NAMALWA (cell line): ENCODE data around the gene CNTNAP1.
"Not testable (repeated sequence)": the region's sequence is repeated elsewhere in the genome, so short reads cannot be mapped to it uniquely, and the experiment has no call there.

Experiments
- DNase-seq: peaks from one replicate; pipeline ENCODE4 v3.0.0-alpha.2; 2015; ENCODE audit warnings: low spot score

The CNTNAP1 gene

DNA sequence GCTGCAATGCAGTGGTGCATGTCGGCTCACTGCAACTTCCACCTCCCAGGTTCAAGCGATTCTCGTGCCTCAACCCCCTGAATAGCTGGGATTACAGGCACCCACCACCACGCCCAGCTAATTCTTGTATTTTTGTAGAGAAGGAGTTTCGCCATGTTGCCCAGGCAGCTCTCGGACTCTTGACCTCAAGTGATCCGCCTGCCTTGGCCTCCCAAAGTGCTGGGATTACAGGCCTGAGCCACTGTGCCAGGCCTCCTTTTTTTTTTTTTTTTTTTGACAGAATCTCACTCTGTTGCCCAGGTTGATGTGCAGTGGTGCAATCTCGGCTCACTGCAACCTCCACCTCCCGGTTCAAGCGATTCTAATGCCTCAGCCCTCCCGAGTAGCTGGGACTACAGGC lies 60.6 kb downstream of the CNTNAP1 start:
- DNase-seq = not testable (repeated sequence)

DNA sequence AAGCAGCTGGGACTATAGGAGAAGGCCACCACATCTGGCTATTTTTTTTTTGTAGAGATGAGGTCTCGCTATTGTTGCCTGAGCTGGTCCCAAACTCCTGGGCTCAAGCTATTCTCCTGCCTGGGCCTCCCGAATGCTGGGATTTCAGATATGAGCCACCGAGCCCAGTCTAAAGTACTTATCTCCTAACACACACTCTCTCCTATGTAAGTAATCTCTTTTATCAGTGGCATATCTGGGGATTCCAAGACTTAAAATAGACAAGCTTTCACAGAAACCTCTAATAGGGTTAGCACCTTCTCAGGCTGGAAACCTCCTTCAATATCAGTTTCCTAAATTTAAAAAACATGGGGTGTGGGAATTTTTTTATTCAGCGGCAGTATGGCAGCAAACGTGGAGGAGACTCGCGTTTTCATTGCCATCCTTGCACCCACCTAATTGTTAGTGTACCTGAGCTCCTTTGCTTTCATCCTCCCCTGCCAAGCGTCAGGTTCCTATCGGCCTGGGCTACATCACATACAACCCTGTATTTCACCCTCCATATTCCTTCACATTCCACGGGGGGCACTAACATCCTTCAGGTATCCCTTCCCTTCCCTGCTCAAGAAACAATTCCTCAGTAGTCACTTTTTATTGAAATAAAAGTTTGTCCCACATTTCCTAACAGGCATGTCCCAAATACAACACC lies 61.4 kb downstream of the CNTNAP1 start:
- DNase-seq = no peak

DNA sequence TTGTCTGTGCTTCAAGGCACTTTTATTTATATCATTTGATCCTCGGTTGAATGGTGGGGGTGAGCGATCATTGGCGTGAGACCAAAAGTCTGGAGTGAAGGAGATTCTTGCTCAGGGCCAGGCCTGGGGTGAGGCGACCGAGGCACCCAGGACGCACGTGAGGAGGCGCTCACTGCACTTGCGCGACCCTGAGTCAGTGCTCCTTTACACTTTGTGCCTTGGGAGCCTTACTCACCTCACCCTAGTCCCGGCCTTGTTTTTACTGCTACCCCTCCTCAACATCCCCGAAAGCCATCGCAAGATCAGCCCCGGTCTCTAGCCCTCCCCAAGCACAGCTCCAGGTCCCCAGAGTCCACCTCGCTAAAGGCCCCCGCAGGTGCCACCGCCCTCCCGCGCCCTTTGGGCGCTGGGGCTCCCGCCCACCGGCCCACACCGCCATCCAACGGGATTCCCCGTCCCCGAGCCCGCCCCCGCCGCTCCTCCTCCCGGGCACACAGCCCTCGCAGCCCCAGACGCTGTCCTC lies 62.0 kb downstream of the CNTNAP1 start:
- DNase-seq = peak; percentile 83

DNA sequence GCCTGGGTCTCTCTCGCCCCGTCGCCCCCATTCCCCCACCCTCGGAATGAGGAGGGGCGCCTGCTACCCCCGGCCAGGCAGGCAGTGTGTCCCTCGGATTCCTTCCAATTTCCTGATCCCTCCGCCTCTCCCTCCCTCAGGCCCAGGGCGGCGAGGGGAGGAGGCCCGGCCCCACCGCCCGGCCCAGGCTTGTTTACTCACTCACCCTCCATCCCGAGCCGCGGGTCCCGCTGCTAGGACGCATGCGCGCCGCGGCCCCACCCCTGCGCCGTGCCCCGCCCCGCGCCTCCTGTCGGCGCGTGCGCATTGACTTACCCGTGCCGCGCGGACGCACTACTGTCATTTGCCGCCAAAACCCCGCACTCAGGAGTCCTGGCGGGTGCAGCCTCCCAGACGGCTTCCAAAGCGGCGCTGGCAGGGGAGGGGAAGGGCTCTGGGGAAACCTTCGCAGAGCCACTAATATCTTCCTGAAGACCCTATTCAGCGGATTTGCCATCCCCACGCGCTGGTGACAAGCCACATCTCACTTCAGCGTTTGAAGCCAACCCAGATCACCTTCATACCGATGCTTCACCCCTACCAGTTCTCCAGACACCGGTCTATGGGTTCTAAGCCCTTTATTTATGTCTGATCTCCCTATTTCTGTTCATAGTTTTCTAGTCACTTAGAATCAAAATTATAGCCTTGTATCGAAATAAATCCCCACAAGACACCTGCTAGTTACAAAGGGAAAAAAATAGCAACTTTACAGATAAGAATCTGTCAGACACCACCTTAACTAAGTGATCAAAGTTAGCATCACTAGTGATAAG lies 62.7 kb downstream of the CNTNAP1 start, which contains the start of gene EZH1:
TSS of gene EZH1 (minus strand) at position 235 of the 812 bp plus-strand sequence. CDS start 16,099 bp downstream, outside the sequence.
- DNase-seq = peak; percentile 94

DNA sequence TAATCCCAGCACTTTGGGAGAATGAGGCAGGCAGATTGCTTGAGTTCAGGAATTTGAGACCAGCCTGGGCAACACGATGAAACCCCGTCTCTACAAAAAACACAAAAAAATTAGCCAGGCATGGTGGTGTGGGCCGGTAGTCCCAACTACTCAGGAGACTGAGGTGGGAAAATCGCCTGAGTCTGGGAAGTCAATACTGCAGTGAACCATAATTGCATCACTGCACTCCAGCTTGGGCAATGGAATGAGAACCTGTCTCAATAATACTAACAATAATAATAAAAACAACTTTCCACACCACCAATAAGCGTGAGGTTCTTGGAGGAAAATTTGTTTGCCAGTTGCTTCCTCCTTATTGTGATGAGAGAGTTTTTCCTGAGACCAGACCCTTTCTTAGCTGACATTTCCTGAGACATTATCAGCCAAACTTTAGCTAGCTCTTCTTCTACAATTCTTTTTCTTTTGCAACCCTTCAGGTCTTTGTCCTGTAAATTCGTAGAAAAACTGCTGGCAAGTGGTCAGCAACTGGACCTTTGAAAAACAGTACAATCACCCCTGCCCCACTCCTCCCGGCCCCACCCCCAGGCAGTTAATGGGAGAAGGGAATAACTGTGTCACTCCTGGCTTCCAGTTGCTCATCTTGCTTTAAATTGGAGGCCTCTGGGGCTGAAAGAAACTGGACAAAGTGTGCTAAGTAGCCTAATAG lies 66.0 kb downstream of the CNTNAP1 start:
- DNase-seq = no peak

DNA sequence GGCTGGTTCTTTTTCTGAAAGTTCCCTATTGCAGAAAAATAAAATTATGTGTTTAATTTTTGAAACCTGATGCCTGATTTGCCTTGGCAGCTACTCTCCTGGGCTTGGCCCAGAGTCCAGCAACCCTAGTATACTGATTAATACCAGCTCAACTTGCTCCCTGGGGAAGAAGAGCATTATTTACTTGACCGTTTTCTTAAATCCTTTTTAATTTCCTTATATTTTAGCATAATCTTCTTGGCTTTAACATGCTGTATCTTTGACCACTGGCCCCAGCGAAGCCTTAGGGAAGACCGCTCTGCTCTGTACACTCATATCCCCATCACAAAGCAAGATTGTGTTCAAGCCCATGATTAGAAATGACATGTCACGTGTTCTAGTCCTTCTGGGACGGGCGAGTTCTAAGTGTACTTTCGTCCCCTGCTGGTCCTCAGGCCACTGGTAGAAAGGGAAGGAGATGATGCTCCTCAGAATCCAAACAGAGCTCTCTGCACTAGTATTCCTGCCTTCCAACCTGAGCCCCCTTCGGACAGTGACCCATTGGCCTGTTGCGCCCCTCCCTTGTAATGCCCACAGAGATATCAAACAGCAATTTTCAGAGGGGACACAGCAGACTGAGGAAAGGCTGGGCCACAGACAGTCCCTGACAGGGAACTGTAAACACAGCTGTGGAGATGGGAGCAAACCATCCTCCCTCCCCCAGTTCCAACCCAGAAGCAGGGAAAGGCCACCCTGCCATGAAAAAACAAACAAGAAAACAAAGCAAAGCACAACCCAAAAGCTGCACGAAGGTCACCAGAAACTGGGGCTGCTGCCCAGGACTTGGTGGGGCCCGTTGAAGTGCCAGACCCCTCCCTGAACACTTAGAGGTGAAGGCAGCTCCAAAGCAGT lies 66.8 kb downstream of the CNTNAP1 start:
- no peak for DNase-seq
